PC-3 (cell line): ENCODE results near the gene PDZD7. TPM values are rescaled to one million over a fixed set of nuclear protein-coding genes. Genes with fewer than 3 reads are reported as not detected.

Source experiments
- ATAC-seq: fragments of 200-7000 bp; cut with Tn5 transposase; 2 replicates; pipeline ENCODE4 v1.9.1; 2020; ENCODE audit warnings: mild to moderate bottlenecking, moderate library complexity
- BruUV-seq: library from RNA; stranded (reverse); fragments of 400-500 nt; replicated peaks from 2 replicates; lab custom pipeline; 2021; lab: Mats Ljungman, UMichigan
- CTCF ChIA-PET: fragments of 300-600 bp; sonication (Branson Sonifier 250); formaldehyde crosslinking; loops from one replicate; lab custom pipeline; 2022; ENCODE audit warnings: antibody characterized with exemption; lab: Charles Lee
- POLR2A ChIA-PET: fragments of 300-600 bp; sonication (Branson Sonifier 250); formaldehyde crosslinking; loops from one replicate; lab custom pipeline; 2022; ENCODE audit warnings: antibody characterized with exemption; ENCODE audit not compliant: unreplicated experiment; lab: Charles Lee
- DNase-seq: peaks from one replicate; pipeline ENCODE4 v3.0.0-alpha.2; 2015
- H2AFZ ChIP-seq: fragments of 300-600 bp; sonication (generic); 2 replicates; pipeline ENCODE4 v1.6.0; 2016; ENCODE audit warnings: antibody characterized with exemption, low read length
- H3F3A ChIP-seq: fragments of 300-600 bp; sonication (generic); one replicate; pipeline ENCODE4 v1.6.0; 2017; ENCODE audit warnings: antibody characterized with exemption, low read length, control low read depth, mild to moderate bottlenecking; ENCODE audit not compliant: unreplicated experiment
- H3K27ac ChIP-seq: fragments of 300-600 bp; sonication (generic); 2 replicates; pipeline ENCODE4 v1.5.1; 2016; ENCODE audit warnings: mild to moderate bottlenecking, low read length
- H3K27me3 ChIP-seq: fragments of 300-600 bp; sonication (generic); 2 replicates; pipeline ENCODE4 v1.6.1; 2016; ENCODE audit warnings: low read length, mixed read lengths
- H3K36me3 ChIP-seq: fragments of 300-600 bp; sonication (generic); 2 replicates; pipeline ENCODE4 v1.6.1; 2016; ENCODE audit warnings: low read depth, mixed run types, low read length, mixed read lengths
- H3K4me1 ChIP-seq: fragments of 300-600 bp; sonication (generic); 2 replicates; pipeline ENCODE4 v1.5.1; 2016; ENCODE audit warnings: low read length; ENCODE audit not compliant: insufficient read depth
- H3K4me2 ChIP-seq: fragments of 300-600 bp; sonication (generic); 2 replicates; pipeline ENCODE4 v1.6.0; 2016; ENCODE audit warnings: low read length
- H3K4me3 ChIP-seq: fragments of 300-600 bp; sonication (generic); 2 replicates; pipeline ENCODE4 v1.5.1; 2016; ENCODE audit warnings: mild to moderate bottlenecking, low read length, mixed read lengths
- H3K79me2 ChIP-seq: fragments of 300-600 bp; sonication (generic); 2 replicates; pipeline ENCODE4 v1.6.1; 2017; ENCODE audit warnings: low read length, mixed read lengths
- H3K9ac ChIP-seq: fragments of 300-600 bp; sonication (generic); 2 replicates; pipeline ENCODE4 v1.6.0; 2016; ENCODE audit warnings: mild to moderate bottlenecking, low read length
- H3K9me2 ChIP-seq: fragments of 300-600 bp; sonication (generic); replicated peaks from 2 replicates; pipeline ENCODE4 v1.6.1; 2016; ENCODE audit warnings: mixed run types, low read length, mixed read lengths
- H3K9me3 ChIP-seq: fragments of 300-600 bp; sonication (generic); 2 replicates; pipeline ENCODE4 v1.6.1; 2016; ENCODE audit warnings: low read length, mixed read lengths
- H4K20me1 ChIP-seq: fragments of 300-600 bp; sonication (generic); 2 replicates; pipeline ENCODE4 v1.6.1; 2016; ENCODE audit warnings: low read length, mixed read lengths
- CTCF ChIP-seq: fragments of 300-600 bp; sonication (generic); conservative IDR thresholded peaks from 2 replicates; pipeline ENCODE4 v1.5.1; 2017; ENCODE audit warnings: antibody characterized with exemption, low read depth, mild to moderate bottlenecking, low read length
- EZH2 ChIP-seq: fragments of 300-600 bp; sonication (generic); IDR thresholded peaks from one replicate; pipeline ENCODE4 v1.6.1; 2017; ENCODE audit warnings: antibody characterized with exemption, mild to moderate bottlenecking, low read length; ENCODE audit not compliant: unreplicated experiment
- EZH2phosphoT487 ChIP-seq: fragments of 300-600 bp; sonication (generic); IDR thresholded peaks from 2 replicates; pipeline ENCODE4 v1.6.1; 2018; ENCODE audit warnings: mild to moderate bottlenecking, antibody characterized with exemption, low read length, borderline replicate concordance
- intact Hi-C: fragments of 100-400 bp; cut with micrococcal nuclease; formaldehyde crosslinking; loops from 2 replicates; pipeline ENCODE4 v1.9.0; 2023
- total RNA-seq: library from RNA; depleted of rRNA; stranded (reverse); fragments of >200 nt; gene quantifications from 2 replicates; pipeline ENCODE4 v1.2.3, GENCODE V29; 2014

PDZD7 gene
- total RNA-seq, 1 experiment from 2014 or later = 2.8 TPM

- no TSS peak for BruUV-seq
- intact Hi-C loops = no loop called here
These were observed 14.1 kb downstream of the PDZD7 start for GRCh38 chr10:101016814-101017213.

GRCh38 chr10:101015582-101015973, 15.4 kb downstream of the PDZD7 start:
- POLR2A ChIA-PET = interaction anchor here (0.5 to 1.2 kb wide), 2 partner anchors 15 to 46 kb away, joined by 11 to 13 read pairs; partner anchors contain the start of genes PDZD7 and SFXN3
- H3K9ac ChIP-seq = no peak overlapping the region
- DNase-seq = no peak
- no peaks in the 10 kb centered on the region for H3K27me3 ChIP-seq
- no peak overlapping the region for H2AFZ ChIP-seq
- ATAC-seq = no peak
- BruUV-seq = no TSS peak
- H3K4me2 ChIP-seq = no peak overlapping the region
- intact Hi-C loops = no loop called here
- H3K9me2 ChIP-seq = no peaks in the 10 kb centered on the region
- H3K79me2 ChIP-seq = no peaks in the 10 kb centered on the region
- peaks cover 29% of the 10 kb centered on the region for H3K4me1 ChIP-seq
- no peak overlapping the region for H3K4me3 ChIP-seq
- H3F3A ChIP-seq = no peaks in the 10 kb centered on the region
- no peaks in the 10 kb centered on the region for H3K9me3 ChIP-seq
- H3K36me3 ChIP-seq = no peaks in the 10 kb centered on the region
- CTCF ChIA-PET = interaction anchor here (0.6 to 1.8 kb wide), 4 partner anchors 17 to 452 kb away, joined by 5 to 15 read pairs (median 6); no protein-coding TSS in a partner anchor
- TF ChIP-seq EZH2phosphoT487 (no peak), CTCF (no peak)
- H4K20me1 ChIP-seq = no peaks in the 10 kb centered on the region
- no peak overlapping the region for H3K27ac ChIP-seq

More at GRCh38 chr10:101016814-101017213, 14.1 kb downstream of the PDZD7 start:
- H3K4me1 ChIP-seq = peaks cover 29% of the 10 kb centered on the region
- no peak overlapping the region for H3K4me3 ChIP-seq
- no peaks in the 10 kb centered on the region for H3F3A ChIP-seq
- ATAC-seq = no peak
- POLR2A ChIA-PET = interaction anchor here (0.6 kb wide), 1 partner anchor 1357 kb away, joined by 4 read pairs; no protein-coding TSS in a partner anchor
- no peaks in the 10 kb centered on the region for H3K27me3 ChIP-seq
- no peak for TF ChIP-seq EZH2
- TF ChIP-seq EZH2phosphoT487 = no peak
- no peak for TF ChIP-seq CTCF
- H3K4me2 ChIP-seq = no peak overlapping the region
- H3K9ac ChIP-seq = no peak overlapping the region
- H3K9me3 ChIP-seq = no peaks in the 10 kb centered on the region
- no peaks in the 10 kb centered on the region for H4K20me1 ChIP-seq
- H3K9me2 ChIP-seq = no peaks in the 10 kb centered on the region
- no peak overlapping the region for H3K27ac ChIP-seq
- H2AFZ ChIP-seq = no peak overlapping the region
- CTCF ChIA-PET = no interaction called here
- H3K79me2 ChIP-seq = no peaks in the 10 kb centered on the region
- H3K36me3 ChIP-seq = no peaks in the 10 kb centered on the region
- no peak for DNase-seq

- ATAC-seq = peak; percentile 44
- DNase-seq = peak; percentile 81
- Histone ChIP-seq H3K27me3 (no peaks in the 10 kb centered on the region), H3K4me3 (no peak overlapping the region), H3K36me3 (no peaks in the 10 kb centered on the region), H3K9me2 (no peaks in the 10 kb centered on the region), H3K9me3 (no peaks in the 10 kb centered on the region), H3K9ac (no peak overlapping the region), H3K27ac (no peak overlapping the region), H3F3A (no peaks in the 10 kb centered on the region), H3K4me1 (peaks cover 29% of the 10 kb centered on the region), H4K20me1 (no peaks in the 10 kb centered on the region), H2AFZ (no peak overlapping the region), H3K4me2 (0 out of 2 replicates have a peak overlapping the region, but pooled peaks have one; percentile 16), H3K79me2 (no peaks in the 10 kb centered on the region)
- TF ChIP-seq CTCF = no peak
- no TSS peak for BruUV-seq
- ChIA-PET CTCF (interaction anchor here (0.5 to 1.8 kb wide), 7 partner anchors 10 to 452 kb away, joined by 3 to 15 read pairs (median 5); no protein-coding TSS in a partner anchor), POLR2A (interaction anchor here (0.5 to 1.2 kb wide), 2 partner anchors 16 to 46 kb away, joined by 11 to 13 read pairs; partner anchors contain the start of genes PDZD7 and SFXN3)
- intact Hi-C loops = loop anchor here (1.0 kb wide), 1 partner anchor 21 kb away; no protein-coding TSS in a partner anchor
These were observed 15.9 kb downstream of the PDZD7 start for GRCh38 chr10:101014966-101015581.
